ENCODE data around the gene MTMR12.

The MTMR12 gene

DNA sequence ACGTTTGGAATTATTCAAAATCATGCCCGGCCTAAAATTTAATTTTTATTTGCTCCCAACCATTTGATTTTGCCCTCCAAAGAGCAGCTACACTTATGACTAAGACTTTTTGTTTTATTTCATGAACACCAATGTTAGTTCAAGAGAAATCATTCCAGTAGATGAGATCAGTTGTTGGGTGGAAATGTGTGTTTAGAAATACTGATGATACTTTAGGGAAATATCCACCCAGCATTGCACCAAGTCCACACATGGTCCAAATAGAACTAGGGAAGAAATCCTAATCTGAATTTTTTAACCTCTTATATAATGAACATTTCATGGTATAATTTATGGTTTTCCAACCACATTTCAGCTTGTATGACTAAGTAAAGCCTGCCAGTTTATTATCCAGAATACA, 110.3 kb downstream of the MTMR12 start:
- no peak overlapping the region for H3K9ac ChIP-seq (ENCODE audit: low read depth, low read length)
- no peak for DNase-seq
- H3K36me3 ChIP-seq (ENCODE audit: insufficient read depth, low read length): no peaks in the 10 kb centered on the region
- TF ChIP-seq, protein P1, sequence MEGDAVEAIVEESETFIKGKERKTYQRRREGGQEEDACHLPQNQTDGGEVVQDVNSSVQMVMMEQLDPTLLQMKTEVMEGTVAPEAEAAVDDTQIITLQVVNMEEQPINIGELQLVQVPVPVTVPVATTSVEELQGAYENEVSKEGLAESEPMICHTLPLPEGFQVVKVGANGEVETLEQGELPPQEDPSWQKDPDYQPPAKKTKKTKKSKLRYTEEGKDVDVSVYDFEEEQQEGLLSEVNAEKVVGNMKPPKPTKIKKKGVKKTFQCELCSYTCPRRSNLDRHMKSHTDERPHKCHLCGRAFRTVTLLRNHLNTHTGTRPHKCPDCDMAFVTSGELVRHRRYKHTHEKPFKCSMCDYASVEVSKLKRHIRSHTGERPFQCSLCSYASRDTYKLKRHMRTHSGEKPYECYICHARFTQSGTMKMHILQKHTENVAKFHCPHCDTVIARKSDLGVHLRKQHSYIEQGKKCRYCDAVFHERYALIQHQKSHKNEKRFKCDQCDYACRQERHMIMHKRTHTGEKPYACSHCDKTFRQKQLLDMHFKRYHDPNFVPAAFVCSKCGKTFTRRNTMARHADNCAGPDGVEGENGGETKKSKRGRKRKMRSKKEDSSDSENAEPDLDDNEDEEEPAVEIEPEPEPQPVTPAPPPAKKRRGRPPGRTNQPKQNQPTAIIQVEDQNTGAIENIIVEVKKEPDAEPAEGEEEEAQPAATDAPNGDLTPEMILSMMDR (IDR thresholded peaks at IDR 0.05; ENCODE audit: borderline replicate concordance, extremely low read depth, low read length, poor library complexity, severe bottlenecking): no peak
- TF ChIP-seq EZH2 (IDR thresholded peaks at IDR 0.05; ENCODE audit: borderline replicate concordance, low read depth, low read length, severe bottlenecking): no peak
- H3K27ac ChIP-seq (ENCODE audit: low read length): no peak overlapping the region
- no peaks in the 10 kb centered on the region for H3K4me1 ChIP-seq (ENCODE audit: insufficient read depth, low read length)
- no peak overlapping the region for H3K4me3 ChIP-seq (ENCODE audit: low read depth in 1 of 2, low read length in 2 of 2)
- no peak overlapping the region for H2AFZ ChIP-seq (ENCODE audit: low read depth, low read length)
- no peaks in the 10 kb centered on the region for H3K79me2 ChIP-seq (ENCODE audit: insufficient read depth, low read length)
- H4K20me1 ChIP-seq (ENCODE audit: insufficient read depth, low read length): no peaks in the 10 kb centered on the region
- H3K4me2 ChIP-seq (ENCODE audit: insufficient read depth, low read length): no peak overlapping the region
- ATAC-seq (ENCODE audit: insufficient read depth, low read depth): no peak
- no peaks in the 10 kb centered on the region for H3K9me3 ChIP-seq (ENCODE audit: insufficient read depth, low read length, severe bottlenecking)
- H3K27me3 ChIP-seq (ENCODE audit: insufficient read depth, low read length, poor library complexity): no peaks in the 10 kb centered on the region

DNA sequence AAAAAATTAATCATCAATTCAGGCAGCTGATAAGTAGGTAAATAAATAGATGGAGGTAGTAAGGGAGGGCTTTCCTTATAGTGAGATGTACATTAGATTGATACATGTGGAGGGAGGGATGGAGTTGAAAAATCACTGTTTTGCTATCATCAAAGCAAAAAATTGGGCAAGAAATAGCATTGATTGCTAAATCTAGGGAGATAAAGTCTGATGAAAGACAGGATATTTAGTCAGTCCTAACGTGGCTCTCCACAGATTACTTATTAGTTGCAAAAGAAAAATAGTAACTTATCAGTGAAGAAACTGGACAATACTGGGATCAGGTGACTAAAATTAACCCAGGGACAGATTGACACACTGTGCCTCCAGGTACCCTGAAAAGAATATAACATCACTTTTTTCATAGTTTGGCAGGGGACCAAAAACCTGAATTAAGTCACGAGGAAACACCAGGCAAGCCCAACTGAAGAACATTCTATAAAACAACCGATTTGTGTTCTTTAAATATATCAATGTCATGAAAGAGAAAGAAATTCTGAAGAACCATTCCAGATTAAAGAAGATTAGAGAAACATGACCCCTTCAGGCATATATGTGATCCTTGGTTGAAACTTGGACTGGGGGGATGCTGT, 111.5 kb downstream of the MTMR12 start:
- no peaks in the 10 kb centered on the region for H3K36me3 ChIP-seq (ENCODE audit: insufficient read depth, low read length)
- no peaks in the 10 kb centered on the region for H4K20me1 ChIP-seq (ENCODE audit: insufficient read depth, low read length)
- H3K79me2 ChIP-seq (ENCODE audit: insufficient read depth, low read length): no peaks in the 10 kb centered on the region
- H3K27ac ChIP-seq (ENCODE audit: low read length): no peak overlapping the region
- H3K4me3 ChIP-seq (ENCODE audit: low read depth in 1 of 2, low read length in 2 of 2): no peak overlapping the region
- no peak for ATAC-seq (ENCODE audit: insufficient read depth, low read depth)
- H3K9me3 ChIP-seq (ENCODE audit: insufficient read depth, low read length, severe bottlenecking): no peaks in the 10 kb centered on the region
- no peak overlapping the region for H3K9ac ChIP-seq (ENCODE audit: low read depth, low read length)
- no peaks in the 10 kb centered on the region for H3K4me1 ChIP-seq (ENCODE audit: insufficient read depth, low read length)
- H3K27me3 ChIP-seq (ENCODE audit: insufficient read depth, low read length, poor library complexity): no peaks in the 10 kb centered on the region
- no peak for DNase-seq
- H2AFZ ChIP-seq (ENCODE audit: low read depth, low read length): no peak overlapping the region
- no peak for TF ChIP-seq EZH2 (IDR thresholded peaks at IDR 0.05; ENCODE audit: borderline replicate concordance, low read depth, low read length, severe bottlenecking)
- TF ChIP-seq, protein P1 (IDR thresholded peaks at IDR 0.05; ENCODE audit: borderline replicate concordance, extremely low read depth, low read length, poor library complexity, severe bottlenecking): no peak
- H3K4me2 ChIP-seq (ENCODE audit: insufficient read depth, low read length): no peak overlapping the region

DNA sequence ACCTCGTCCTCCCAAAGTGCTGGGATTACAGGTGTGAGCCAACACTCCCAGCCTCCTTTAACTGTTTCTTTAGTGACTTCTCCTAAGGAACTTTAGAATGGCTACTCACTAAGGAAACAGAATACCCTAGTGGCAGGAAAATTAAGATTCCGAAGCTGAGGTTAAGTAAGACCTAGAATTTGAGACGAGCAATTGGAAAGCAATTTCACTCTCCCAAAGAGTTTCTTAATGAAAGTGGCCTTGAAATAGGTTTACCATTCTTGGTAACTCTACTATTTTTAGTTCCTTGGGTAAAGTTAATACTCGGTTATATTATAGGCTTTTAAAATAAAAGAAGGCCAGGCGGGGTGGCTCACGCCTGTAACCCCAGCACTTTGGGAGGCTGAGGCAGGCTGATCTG, 115.7 kb downstream of the MTMR12 start:
- H2AFZ ChIP-seq (ENCODE audit: low read depth, low read length): no peak overlapping the region
- no peaks in the 10 kb centered on the region for H3K27me3 ChIP-seq (ENCODE audit: insufficient read depth, low read length, poor library complexity)
- no peak overlapping the region for H3K4me3 ChIP-seq (ENCODE audit: low read depth in 1 of 2, low read length in 2 of 2)
- no peak for DNase-seq
- TF ChIP-seq, protein P1 (IDR thresholded peaks at IDR 0.05; ENCODE audit: borderline replicate concordance, extremely low read depth, low read length, poor library complexity, severe bottlenecking): no peak
- no peak for TF ChIP-seq EZH2 (IDR thresholded peaks at IDR 0.05; ENCODE audit: borderline replicate concordance, low read depth, low read length, severe bottlenecking)
- ATAC-seq (ENCODE audit: insufficient read depth, low read depth): no peak
- no peaks in the 10 kb centered on the region for H3K36me3 ChIP-seq (ENCODE audit: insufficient read depth, low read length)
- no peaks in the 10 kb centered on the region for H3K9me3 ChIP-seq (ENCODE audit: insufficient read depth, low read length, severe bottlenecking)
- H4K20me1 ChIP-seq (ENCODE audit: insufficient read depth, low read length): no peaks in the 10 kb centered on the region
- H3K9ac ChIP-seq (ENCODE audit: low read depth, low read length): no peak overlapping the region
- H3K4me1 ChIP-seq (ENCODE audit: insufficient read depth, low read length): no peaks in the 10 kb centered on the region
- no peaks in the 10 kb centered on the region for H3K79me2 ChIP-seq (ENCODE audit: insufficient read depth, low read length)
- H3K27ac ChIP-seq (ENCODE audit: low read length): no peak overlapping the region
- H3K4me2 ChIP-seq (ENCODE audit: insufficient read depth, low read length): no peak overlapping the region
